H1 (cell line): Measurements from ENCODE around the gene APOBEC3F. TPM values are rescaled to one million over a fixed set of nuclear protein-coding genes. Genes with fewer than 3 reads are reported as not detected.

Experiments used
- CTCF ChIA-PET: fragments of 300-600 bp; sonication (Branson Sonifier 250); formaldehyde crosslinking; loops from one replicate; lab custom pipeline; 2021; ENCODE audit not compliant: partially characterized antibody; lab: Charles Lee
- POLR2A ChIA-PET: fragments of 300-600 bp; sonication (Branson Sonifier 250); formaldehyde crosslinking; loops from one replicate; lab custom pipeline; 2021; ENCODE audit warnings: inconsistent platforms; ENCODE audit not compliant: partially characterized antibody; lab: Charles Lee
- DNase-seq, 2 experiments: peaks; one replicate each; pipeline versions ENCODE4 v3.0.0 to v3.0.0-alpha.2; 2010 to 2022; ENCODE audit warnings: low spot score in 2 of 2, low read depth in 1 of 2, mixed read lengths in 1 of 2
- FAIRE-seq: peaks from 2 replicates; lab custom pipeline; 2011; peaks lifted over from hg19 to GRCh38; lab: Jason Lieb, UNC
- H2AFZ ChIP-seq: 2 replicates; pipeline ENCODE4 v1.8.1; 2012; ENCODE audit warnings: low read length, inconsistent platforms
- H2AK5ac ChIP-seq: 2 replicates; pipeline ENCODE4 v1.6.1; 2013; ENCODE audit warnings: low read depth, low read length
- H2BK120ac ChIP-seq: replicated peaks from 2 replicates; pipeline ENCODE3; 2013; ENCODE audit warnings: low read depth, low read length, inconsistent platforms
- H2BK12ac ChIP-seq: 2 replicates; pipeline ENCODE4 v1.6.1; 2013; ENCODE audit warnings: low read depth, low read length
- H2BK15ac ChIP-seq: 2 replicates; pipeline ENCODE4 v1.6.1; 2013; ENCODE audit warnings: low read length
- H2BK20ac ChIP-seq: 2 replicates; pipeline ENCODE4 v1.6.1; 2013; ENCODE audit warnings: low read length
- H2BK5ac ChIP-seq: 2 replicates; pipeline ENCODE4 v1.6.1; 2013; ENCODE audit warnings: low read depth, low read length
- H3K14ac ChIP-seq: 2 replicates; pipeline ENCODE4 v1.6.1; 2013; ENCODE audit warnings: inconsistent platforms; ENCODE audit not compliant: insufficient read length
- H3K18ac ChIP-seq: 2 replicates; pipeline ENCODE4 v1.6.1; 2013; ENCODE audit warnings: low read length; ENCODE audit errors: extremely low read depth
- H3K23ac ChIP-seq: 2 replicates; pipeline ENCODE4 v1.6.1; 2013; ENCODE audit warnings: inconsistent platforms; ENCODE audit not compliant: insufficient read length
- H3K23me2 ChIP-seq: 2 replicates; pipeline ENCODE4 v1.6.1; 2013; ENCODE audit warnings: low read depth, low read length
- H3K27ac ChIP-seq: 2 replicates; pipeline ENCODE4 v1.6.1; 2011; ENCODE audit warnings: low read depth, low read length, inconsistent platforms
- H3K27me3 ChIP-seq, 4 experiments: replicated peaks in 1 of 4; 1 replicate in 1 of 4; 2 replicates in 3 of 4; pipeline versions ENCODE4 v1.6.1 to v1.8.1; 2011 to 2013; ENCODE audit warnings: low read length in 3 of 4, mild to moderate bottlenecking in 3 of 4, inconsistent platforms in 2 of 4, mixed read lengths in 2 of 4, moderate library complexity in 1 of 4; ENCODE audit not compliant: control insufficient read depth in 3 of 4, insufficient read depth in 3 of 4; ENCODE audit errors: extremely low read depth in 1 of 4
- H3K36me3 ChIP-seq, 4 experiments: 2 replicates each; pipeline versions ENCODE4 v1.6.1 to v1.8.1; 2011 to 2013; ENCODE audit warnings: mild to moderate bottlenecking in 4 of 4, low read length in 3 of 4, moderate library complexity in 2 of 4, control low read depth in 1 of 4, inconsistent platforms in 1 of 4; ENCODE audit not compliant: insufficient read depth in 4 of 4, control insufficient read depth in 2 of 4
- H3K4ac ChIP-seq: replicated peaks from 2 replicates; pipeline ENCODE3; 2013; ENCODE audit warnings: low read length, low read depth, mixed read lengths, inconsistent platforms; ENCODE audit not compliant: insufficient read length
- H3K4me1 ChIP-seq, 4 experiments: replicated peaks in 1 of 4; 1 replicate in 1 of 4; 2 replicates in 3 of 4; pipeline versions ENCODE4 v1.6.1 to v1.8.1; 2011 to 2013; ENCODE audit warnings: low read length in 3 of 4, inconsistent platforms in 2 of 4, mixed read lengths in 1 of 4; ENCODE audit not compliant: insufficient read depth in 4 of 4, control insufficient read depth in 3 of 4
- H3K4me2 ChIP-seq, 2 experiments: 2 replicates each; pipeline versions ENCODE4 v1.6.1 to v1.8.1; 2011 to 2013; ENCODE audit warnings: low read depth in 2 of 2, low read length in 2 of 2, control low read depth in 1 of 2, inconsistent platforms in 1 of 2, mild to moderate bottlenecking in 1 of 2; ENCODE audit not compliant: insufficient read depth in 1 of 2
- H3K4me3 ChIP-seq, 4 experiments: fragments of 200-600, 300-600 bp in 1 of 4; sonication (generic), shearing (Covaris generic), sonication (Bioruptor Twin) in 1 of 4; 2 replicates each; pipeline versions ENCODE4 v1.5.1 to v1.8.1; 2011 to 2016; ENCODE audit warnings: low read length in 4 of 4, low read depth in 3 of 4, control low read depth in 2 of 4, inconsistent platforms in 2 of 4, mild to moderate bottlenecking in 2 of 4, mixed read lengths in 1 of 4, moderate library complexity in 1 of 4; ENCODE audit not compliant: insufficient read depth in 2 of 4; ENCODE audit errors: extremely low read depth in 1 of 4
- H3K56ac ChIP-seq: replicated peaks from 2 replicates; pipeline ENCODE3; 2013; ENCODE audit warnings: low read depth, mild to moderate bottlenecking, mixed read lengths, low read length, inconsistent platforms; ENCODE audit not compliant: insufficient read length
- H3K79me1 ChIP-seq: 2 replicates; pipeline ENCODE4 v1.6.1; 2013; ENCODE audit warnings: low read depth, low read length, control low read depth
- H3K79me2 ChIP-seq, 2 experiments: 2 replicates each; pipeline versions ENCODE4 v1.6.1 to v1.8.1; 2012 to 2013; ENCODE audit warnings: low read length in 2 of 2, mild to moderate bottlenecking in 2 of 2, inconsistent platforms in 1 of 2; ENCODE audit not compliant: insufficient read depth in 2 of 2, control insufficient read depth in 1 of 2
- H3K9ac ChIP-seq, 4 experiments: replicated peaks in 1 of 4; 1 replicate in 1 of 4; 2 replicates in 3 of 4; pipeline versions ENCODE4 v1.6.1 to v1.8.1; 2011 to 2013; ENCODE audit warnings: low read depth in 3 of 4, low read length in 3 of 4, control low read depth in 2 of 4, mild to moderate bottlenecking in 2 of 4, moderate library complexity in 2 of 4, inconsistent platforms in 1 of 4; ENCODE audit errors: extremely low read depth in 1 of 4
- H3K9me3 ChIP-seq, 2 experiments: 2 replicates each; pipeline versions ENCODE4 v1.6.1 to v1.8.1; 2012 to 2013; ENCODE audit warnings: mild to moderate bottlenecking in 2 of 2, moderate library complexity in 2 of 2, control low read depth in 1 of 2, inconsistent platforms in 1 of 2, low read depth in 1 of 2, low read length in 1 of 2, mixed read lengths in 1 of 2; ENCODE audit not compliant: insufficient read depth in 2 of 2
- H4K20me1 ChIP-seq, 2 experiments: replicated peaks in 1 of 2; 2 replicates each; pipeline versions ENCODE3 to v1.8.1; 2011 to 2013; ENCODE audit warnings: inconsistent platforms in 2 of 2, low read length in 2 of 2, mild to moderate bottlenecking in 1 of 2; ENCODE audit not compliant: insufficient read depth in 2 of 2, control insufficient read depth in 1 of 2
- H4K5ac ChIP-seq: 2 replicates; pipeline ENCODE4 v1.6.1; 2013; ENCODE audit warnings: low read length, low read depth, mixed read lengths, inconsistent platforms; ENCODE audit not compliant: insufficient read length
- H4K8ac ChIP-seq: 2 replicates; pipeline ENCODE4 v1.8.0; 2013; ENCODE audit warnings: mild to moderate bottlenecking, moderate library complexity, low read length, inconsistent platforms; ENCODE audit not compliant: insufficient read depth; ENCODE audit errors: extremely low read depth
- H4K91ac ChIP-seq: replicated peaks from 2 replicates; pipeline ENCODE3; 2013; ENCODE audit warnings: low read length, mixed read lengths, inconsistent platforms; ENCODE audit not compliant: insufficient read length
- CEBPB ChIP-seq: IDR thresholded peaks from 2 replicates; pipeline ENCODE4 v1.6.1; 2012; ENCODE audit warnings: low read depth, low read length
- E2F6 ChIP-seq: IDR thresholded peaks from 2 replicates; pipeline ENCODE4 v1.6.1; 2012; ENCODE audit warnings: inconsistent platforms
- GABPA ChIP-seq: IDR thresholded peaks from 2 replicates; pipeline ENCODE4 v1.6.1; 2011; ENCODE audit warnings: mild to moderate bottlenecking, low read length, moderate library complexity, borderline replicate concordance; ENCODE audit not compliant: insufficient read depth
- JUN ChIP-seq: IDR thresholded peaks from 2 replicates; pipeline ENCODE4 v1.6.1; 2011; ENCODE audit warnings: low read depth, mild to moderate bottlenecking, improper control_type of control experiment, low read length
- KDM5A ChIP-seq: fragments of 200-600 bp; IDR thresholded peaks from 2 replicates; pipeline ENCODE4 v1.7.1; 2012; ENCODE audit warnings: mild to moderate bottlenecking, low read length, inconsistent platforms, mixed read lengths
- RAD21 ChIP-seq, 2 experiments: IDR thresholded peaks in 1 of 2; conservative IDR thresholded peaks in 1 of 2; 2 replicates each; pipeline ENCODE4 v1.6.1; 2011; ENCODE audit warnings: low read depth in 2 of 2, low read length in 2 of 2, improper control_type of control experiment in 1 of 2, inconsistent platforms in 1 of 2, mild to moderate bottlenecking in 1 of 2, moderate library complexity in 1 of 2
- RFX5 ChIP-seq: IDR thresholded peaks from 2 replicates; pipeline ENCODE4 v1.6.1; 2011; ENCODE audit warnings: low read depth, low read length, improper control_type of control experiment, borderline replicate concordance
- RNF2 ChIP-seq: fragments of 200-900, 300-1000 bp; sonication (generic); IDR thresholded peaks from 2 replicates; pipeline ENCODE4 v1.7.1; 2016; ENCODE audit warnings: borderline replicate concordance, low read depth, mild to moderate bottlenecking, antibody characterized with exemption, low read length; ENCODE audit not compliant: poor library complexity, severe bottlenecking; ENCODE audit errors: missing control alignments
- TAF1 ChIP-seq: IDR thresholded peaks from 2 replicates; pipeline ENCODE4 v1.6.1; 2011; ENCODE audit warnings: mild to moderate bottlenecking, low read depth, low read length
- WGBS, 2 experiments: shearing (Covaris generic) in 1 of 2; methylation state at CpG; one replicate each; pipeline versions ENCODE4 v1.1.6 to v1.1.7; 2013 to 2015; ENCODE audit warnings: low lambda C conversion rate in 2 of 2, mixed read lengths in 2 of 2, inconsistent platforms in 1 of 2, low coverage in 1 of 2, missing lambda C conversion rate in 1 of 2; ENCODE audit not compliant: insufficient replicate concordance in 2 of 2, insufficient coverage in 1 of 2, insufficient read length in 1 of 2; ENCODE audit errors: extremely low coverage in 1 of 2, missing lambda C conversion rate in 1 of 2; 5-methylcytosine and 5-hydroxymethylcytosine counted together
- polyA plus RNA-seq, 7 experiments: library from polyadenylated mRNA; depleted of rRNA in 3 of 7; stranded (reverse) in 5 of 7; unstranded in 2 of 7; fragments of >200 nt in 5 of 7; fragments of 200-250 nt in 2 of 7; gene quantifications; 1 replicate in 5 of 7; 2 replicates in 1 of 7; 4 replicates in 1 of 7; pipeline versions ENCODE4 v1.2.1 to v1.2.3, GENCODE V29; 2011 to 2013; ENCODE audit warnings: missing spikeins in 2 of 7, mixed read lengths in 2 of 7
- total RNA-seq: library from RNA; stranded (reverse); fragmentation: NEBNext Ultra II Directional; extraction: Animal tissue kit (Norgen Biotek cat#: 25700); gene quantifications from 2 replicates; pipeline ENCODE4 v1.2.1, GENCODE V29; 2021
- TF ChIP-seq, protein P1 (sequence below), 3 experiments: IDR thresholded peaks; 1 replicate in 2 of 3; 2 replicates in 1 of 3; pipeline versions ENCODE4 v1.5.1 to v1.6.1; 2011; ENCODE audit warnings: low read length in 3 of 3, mild to moderate bottlenecking in 3 of 3, inconsistent platforms in 2 of 3, low read depth in 1 of 3, moderate library complexity in 1 of 3; ENCODE audit not compliant: insufficient read depth in 1 of 3; ENCODE audit errors: control extremely low read depth in 1 of 3

The APOBEC3F gene
- total and polyA plus RNA-seq, 2 of the 8 experiments (the other 6 are each of a cell fraction or from before 2014, with no cell fraction given): 4.0 to 7.3 TPM

DNA sequence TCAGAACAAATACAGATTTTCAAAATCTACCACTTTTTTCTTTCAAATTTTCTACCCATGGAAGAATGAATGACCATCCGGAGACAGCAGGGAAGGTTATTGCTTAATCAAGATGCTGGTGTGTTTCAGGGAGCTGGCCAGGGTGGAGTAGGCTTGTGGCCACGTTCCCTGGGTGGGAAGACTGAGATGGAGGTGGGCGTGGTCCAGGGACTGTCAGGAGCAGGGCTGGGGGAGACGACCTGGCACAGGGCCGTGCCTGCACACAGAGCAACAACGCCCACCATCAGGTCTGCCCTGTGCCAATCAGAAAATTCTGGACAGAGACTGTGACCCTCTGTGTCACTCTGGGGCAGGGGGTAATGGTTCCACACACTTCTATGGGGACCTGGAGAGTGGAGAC lies 49.3 kb downstream of the APOBEC3F start:
- no peak for FAIRE-seq
- H2AK5ac ChIP-seq: no peak overlapping the region
- no peak overlapping the region for H3K14ac ChIP-seq
- H3K36me3 ChIP-seq: no peaks in the 10 kb centered on the region
- no peak overlapping the region for H2AFZ ChIP-seq
- H4K8ac ChIP-seq: no peak overlapping the region
- no peaks in the 10 kb centered on the region for H3K79me1 ChIP-seq
- peaks cover 0 to 2% of the 10 kb centered on the region in 2 experiments for H4K20me1 ChIP-seq
- H2BK12ac ChIP-seq: no peak overlapping the region
- H3K23ac ChIP-seq: no peak overlapping the region
- H3K9me3 ChIP-seq: no peaks in the 10 kb centered on the region
- no peak overlapping the region for H2BK5ac ChIP-seq
- POLR2A ChIA-PET: interaction anchor here (0.6 to 1.5 kb wide), 2 partner anchors 12 to 229 kb away, joined by 3 to 6 read pairs; partner anchors contain the start of gene RPL3
- no peak overlapping the region for H4K5ac ChIP-seq
- H3K56ac ChIP-seq: no peak overlapping the region
- peaks cover 0 to 2% (median 0%) of the 10 kb centered on the region in 4 experiments; a peak in 2 of 7 replicates for H3K27me3 ChIP-seq
- H3K4me2 ChIP-seq: no peak overlapping the region
- CTCF ChIA-PET: no interaction called here
- H3K23me2 ChIP-seq: peaks cover 2% of the 10 kb centered on the region; the same call in 1 of the 2 replicates
- H3K4me1 ChIP-seq: peaks cover 0 to 7% (median 6%) of the 10 kb centered on the region in 4 experiments; a peak in 6 of 7 replicates
- no peak overlapping the region for H2BK15ac ChIP-seq
- H3K4ac ChIP-seq: no peak overlapping the region
- H4K91ac ChIP-seq: no peak overlapping the region
- H3K9ac ChIP-seq: no peak overlapping the region
- no peak for DNase-seq
- no peak overlapping the region for H3K27ac ChIP-seq
- H2BK20ac ChIP-seq: no peak overlapping the region
- H3K79me2 ChIP-seq: no peaks in the 10 kb centered on the region
- no peak overlapping the region for H2BK120ac ChIP-seq
- 90% methylated on average over 6 of the region's 6 CpGs; no CpG with 5 or more reads in 1 of the 2 experiments for WGBS, 2 experiments
- no peak overlapping the region for H3K18ac ChIP-seq
- H3K4me3 ChIP-seq: no peak overlapping the region
- TF ChIP-seq RFX5 (no peak), KDM5A (no peak), GABPA (no peak), RAD21 (IDR thresholded peaks at IDR 0.05 in 1 of 2, conservative IDR thresholded peaks at IDR 0.05 in 1 of 2; ENCODE audit: low read depth in 2 of 2, low read length in 2 of 2) (no peak), RNF2 (no peak), TAF1 (no peak), JUN (no peak), E2F6 (no peak), CEBPB (no peak)
- TF ChIP-seq, protein P1, sequence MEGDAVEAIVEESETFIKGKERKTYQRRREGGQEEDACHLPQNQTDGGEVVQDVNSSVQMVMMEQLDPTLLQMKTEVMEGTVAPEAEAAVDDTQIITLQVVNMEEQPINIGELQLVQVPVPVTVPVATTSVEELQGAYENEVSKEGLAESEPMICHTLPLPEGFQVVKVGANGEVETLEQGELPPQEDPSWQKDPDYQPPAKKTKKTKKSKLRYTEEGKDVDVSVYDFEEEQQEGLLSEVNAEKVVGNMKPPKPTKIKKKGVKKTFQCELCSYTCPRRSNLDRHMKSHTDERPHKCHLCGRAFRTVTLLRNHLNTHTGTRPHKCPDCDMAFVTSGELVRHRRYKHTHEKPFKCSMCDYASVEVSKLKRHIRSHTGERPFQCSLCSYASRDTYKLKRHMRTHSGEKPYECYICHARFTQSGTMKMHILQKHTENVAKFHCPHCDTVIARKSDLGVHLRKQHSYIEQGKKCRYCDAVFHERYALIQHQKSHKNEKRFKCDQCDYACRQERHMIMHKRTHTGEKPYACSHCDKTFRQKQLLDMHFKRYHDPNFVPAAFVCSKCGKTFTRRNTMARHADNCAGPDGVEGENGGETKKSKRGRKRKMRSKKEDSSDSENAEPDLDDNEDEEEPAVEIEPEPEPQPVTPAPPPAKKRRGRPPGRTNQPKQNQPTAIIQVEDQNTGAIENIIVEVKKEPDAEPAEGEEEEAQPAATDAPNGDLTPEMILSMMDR (IDR thresholded peaks at IDR 0.05; ENCODE audit: control extremely low read depth in 1 of 3, insufficient read depth in 1 of 3, low read depth in 1 of 3, low read length in 3 of 3): no peak
